HepG2 (cell line): Measurements from ENCODE around the gene TMEM74B.
"Not testable (repeated sequence)": the region's sequence is repeated elsewhere in the genome, so short reads cannot be mapped to it uniquely, and the experiment has no call there.

ENCODE experiments used
- CTCF ChIP-seq: sonication (generic); formaldehyde crosslinking; IDR thresholded peaks from 2 replicates; pipeline ENCODE4 v1.5.0; 2020; ENCODE audit warnings: mild to moderate bottlenecking, missing genetic modification reagents, moderate library complexity
- PBX3 ChIP-seq: sonication (generic); formaldehyde crosslinking; IDR thresholded peaks from 2 replicates; pipeline ENCODE4 v1.8.1; 2023; ENCODE audit warnings: missing genetic modification reagents, inconsistent platforms, borderline replicate concordance

- not testable (repeated sequence) for TF ChIP-seq CTCF, PBX3 (CRISPR knock-in tag)
These were observed 32.0 kb upstream of the TMEM74B start for GRCh38 chr20:1216527-1217427.
